Tibial artery (tissue), 4 donors: Measurements from ENCODE around the gene CACNA2D2.

ENCODE experiments used
- DNase-seq, 2 donors: peaks; one replicate each; pipeline ENCODE4 v3.0.0-alpha.2; 2019
- H3K27ac ChIP-seq, 2 donors: fragments of 200-600 bp; sonication (generic) in 1 of 2; 1 replicate in 1 of 2; 2 replicates in 1 of 2; pipeline ENCODE4 v1.5.1; 2018 to 2019; ENCODE audit warnings: mild to moderate bottlenecking in 1 of 2
- H3K27me3 ChIP-seq, 2 donors: fragments of 200-600 bp; sonication (generic) in 1 of 2; one replicate each; pipeline versions ENCODE4 v1.5.1 to v1.6.0; 2016 to 2019
- H3K36me3 ChIP-seq, 3 donors: fragments of 200-600 bp; sonication (generic) in 2 of 3; one replicate each; pipeline ENCODE4 v1.5.1; 2016 to 2019; ENCODE audit warnings: mild to moderate bottlenecking in 2 of 3
- H3K4me1 ChIP-seq, 4 donors: fragments of 200-600 bp; sonication (generic) in 2 of 4; 1 replicate in 3 of 4; 2 replicates in 1 of 4; pipeline ENCODE4 v1.5.1; 2016 to 2019
- H3K4me3 ChIP-seq, 2 donors: fragments of 200-600 bp; sonication (generic) in 1 of 2; 1 replicate in 1 of 2; 2 replicates in 1 of 2; pipeline ENCODE4 v1.5.1; 2018 to 2019; ENCODE audit warnings: mild to moderate bottlenecking in 2 of 2
- H3K9me3 ChIP-seq, 3 donors: fragments of 200-600 bp; sonication (generic) in 1 of 3; one replicate each; pipeline ENCODE4 v1.5.1; 2016 to 2019
- CTCF ChIP-seq, 2 experiments: fragments of 200-600 bp in 1 of 2; fragments of 450-650 bp in 1 of 2; IDR thresholded peaks; one replicate each; pipeline ENCODE4 v1.5.1; 2017 to 2019; ENCODE audit warnings: antibody characterized with exemption in 2 of 2, mild to moderate bottlenecking in 1 of 2, moderate library complexity in 1 of 2
- intact Hi-C: fragments of 100-400 bp; cut with DNase I; formaldehyde crosslinking; loops from one replicate; pipeline ENCODE4 v1.15.0; 2023; ENCODE audit warnings: low total_unique reads

Gene CACNA2D2

GRCh38 chr3:50323614-50324199 lies 179.7 kb downstream of the CACNA2D2 start:
- intact Hi-C loops, result no loop called here
- Histone ChIP-seq H3K9me3 (no peaks in the 10 kb centered on the region), H3K27me3 (no peaks in the 10 kb centered on the region), H3K4me1 (peaks cover 0 to 63% (median 40%) of the 10 kb centered on the region in 4 donors), H3K27ac (peak overlapping the region; percentile 26 to 33), H3K4me3 (no peak overlapping the region), H3K36me3 (peaks cover 7 to 26% (median 15%) of the 10 kb centered on the region in 3 donors)
- DNase-seq, result peak in 1 of 2 donors; percentile 79
- TF ChIP-seq CTCF (IDR thresholded peaks at IDR 0.05), result no peak

DNA sequence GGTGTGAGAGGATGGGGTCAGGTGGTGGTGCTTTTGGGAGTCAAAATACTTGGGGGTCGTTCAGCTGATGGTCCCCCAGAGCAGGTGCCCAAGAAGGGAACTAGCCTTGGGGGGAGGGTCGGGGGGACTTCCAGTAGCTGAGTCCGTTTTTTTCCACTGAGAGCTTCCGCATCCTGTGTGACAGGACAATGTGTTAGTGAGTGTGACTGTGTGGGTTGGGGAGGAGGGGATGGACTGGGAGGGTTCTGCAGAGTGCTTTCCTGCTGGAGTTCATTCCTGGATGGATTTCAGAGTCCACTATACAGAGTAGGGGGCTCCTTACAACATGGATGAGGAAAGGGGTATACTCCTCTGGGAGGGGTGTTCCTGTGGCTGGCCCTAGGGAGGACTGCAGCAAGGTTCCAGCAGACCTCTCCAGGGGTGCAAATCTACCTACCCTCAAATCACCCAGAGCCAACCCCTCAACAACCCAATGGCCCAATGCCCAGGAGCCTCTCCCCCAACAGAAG lies 180.3 kb downstream of the CACNA2D2 start:
- Histone ChIP-seq H3K4me3 (no peak overlapping the region), H3K27ac (peak overlapping the region; percentile 93), H3K36me3 (peaks cover 7 to 31% (median 18%) of the 10 kb centered on the region in 3 donors), H3K27me3 (no peaks in the 10 kb centered on the region), H3K4me1 (peaks cover 0 to 65% (median 40%) of the 10 kb centered on the region in 4 donors), H3K9me3 (no peaks in the 10 kb centered on the region)
- intact Hi-C loops, result no loop called here
- TF ChIP-seq CTCF (IDR thresholded peaks at IDR 0.05), result no peak
- peak in 1 of 2 donors; percentile 70 for DNase-seq

DNA sequence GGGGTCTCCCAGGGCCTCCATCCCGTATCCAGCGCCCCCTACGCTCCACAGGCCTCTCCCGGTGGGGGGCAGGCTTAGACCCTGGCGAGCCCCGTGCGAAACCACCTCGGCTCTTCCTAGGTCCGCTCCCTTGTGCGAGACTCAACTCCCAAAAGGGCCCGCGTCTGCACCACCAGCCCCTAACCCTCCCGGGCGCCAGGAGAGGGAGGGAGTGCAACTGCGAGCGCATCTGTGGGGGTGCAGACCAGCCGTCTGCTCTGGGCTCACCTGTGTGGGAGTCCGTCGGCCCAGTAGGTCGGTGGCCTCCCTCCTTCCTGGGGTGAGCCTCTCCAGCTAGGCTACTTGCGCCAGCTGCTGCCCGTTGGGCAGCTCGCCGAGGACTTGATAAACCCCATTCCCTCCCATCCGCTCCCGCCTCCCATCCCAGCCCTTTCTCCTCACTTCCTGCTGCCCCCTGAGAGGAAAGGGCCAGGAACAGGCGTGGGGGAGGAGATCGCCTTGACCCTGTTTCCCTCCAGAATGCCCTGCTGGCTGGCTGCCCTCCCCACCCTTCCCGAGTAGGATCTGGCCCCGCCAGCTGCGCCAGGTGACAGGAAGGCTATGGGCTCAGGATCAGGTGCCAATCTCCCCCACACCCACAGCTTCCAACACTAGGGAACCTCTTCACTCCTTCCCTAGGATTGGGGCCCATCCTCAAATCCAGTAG lies 180.9 kb downstream of the CACNA2D2 start, which contains the start of gene HYAL2:
TSS of gene HYAL2 (minus strand) at position 360 of the 706 bp plus-strand sequence. CDS start 2,256 bp downstream, outside the sequence.
- no peak for TF ChIP-seq CTCF (IDR thresholded peaks at IDR 0.05)
- peak in 1 of 2 donors; percentile 77 for DNase-seq
- intact Hi-C loops, result no loop called here
- Histone ChIP-seq H3K4me3 (peak within 1 kb of the TSS; percentile 70 to 89), H3K9me3 (no peaks in the 10 kb centered on the region), H3K27me3 (no peaks in the 10 kb centered on the region), H3K4me1 (peaks cover 0 to 68% (median 41%) of the 10 kb centered on the region in 4 donors), H3K27ac (peak within 1 kb of the TSS; percentile 93), H3K36me3 (peaks cover 7 to 36% (median 24%) of the 10 kb centered on the region in 3 donors)

GRCh38 chr3:50322115-50322385 lies 181.4 kb downstream of the CACNA2D2 start:
- DNase-seq, result no peak
- Histone ChIP-seq H3K27ac (peak overlapping the region; percentile 93), H3K4me3 (peak overlapping the region; percentile 70 to 89), H3K4me1 (peaks cover 0 to 68% (median 36%) of the 10 kb centered on the region in 4 donors), H3K27me3 (no peaks in the 10 kb centered on the region), H3K36me3 (peaks cover 7 to 36% (median 29%) of the 10 kb centered on the region in 3 donors), H3K9me3 (no peaks in the 10 kb centered on the region)
- intact Hi-C loops, result no loop called here
- no peak for TF ChIP-seq CTCF (IDR thresholded peaks at IDR 0.05)

DNA sequence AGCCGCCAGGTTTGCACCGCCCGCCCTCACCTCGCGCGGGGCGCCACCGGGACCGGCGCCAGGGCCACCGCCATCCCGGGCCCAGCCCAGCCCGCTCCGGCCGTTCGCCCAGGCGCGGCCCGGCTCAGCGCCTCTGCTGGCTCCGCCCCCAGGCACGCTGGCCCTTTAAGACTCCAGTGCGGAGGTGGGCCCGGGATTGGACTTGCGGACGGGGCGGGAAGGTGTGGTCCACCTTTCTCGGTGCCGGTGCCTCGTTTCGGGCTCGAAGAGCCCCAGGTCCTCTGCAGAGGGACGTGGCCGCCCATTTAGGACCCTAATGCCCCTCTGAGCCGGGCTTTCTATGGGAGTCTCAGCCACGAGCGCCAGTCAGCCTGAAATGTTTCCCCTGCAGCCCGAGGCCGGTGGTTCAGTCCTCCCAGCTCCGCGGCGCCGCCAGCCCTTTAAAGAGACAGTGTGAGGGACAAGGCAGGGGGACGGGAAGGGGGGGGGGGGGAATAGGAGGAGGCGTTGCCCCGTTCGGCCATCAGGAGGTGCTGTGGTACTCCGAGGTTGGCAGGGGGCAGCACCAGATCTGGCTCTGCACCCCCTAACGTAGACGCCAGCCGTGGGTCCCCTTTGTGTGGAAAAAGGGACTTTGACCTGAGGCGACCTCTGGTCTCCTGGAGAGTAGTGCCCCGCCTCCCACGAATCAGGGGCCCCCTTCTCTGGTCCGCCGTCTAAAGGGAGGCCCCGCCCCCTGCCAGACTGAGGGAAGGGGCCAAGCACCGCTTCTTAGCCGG lies 181.9 kb downstream of the CACNA2D2 start:
- DNase-seq, result peak; percentile 90 to 94
- intact Hi-C loops, result loop anchor here (2.0 kb wide), 1 partner anchor 21 kb away; no protein-coding TSS in a partner anchor
- Histone ChIP-seq H3K36me3 (peaks cover 7 to 33% (median 33%) of the 10 kb centered on the region in 3 donors), H3K9me3 (no peaks in the 10 kb centered on the region), H3K4me3 (peak overlapping the region; percentile 70 to 89), H3K4me1 (peaks cover 0 to 67% (median 31%) of the 10 kb centered on the region in 4 donors), H3K27ac (peak overlapping the region; percentile 93), H3K27me3 (no peaks in the 10 kb centered on the region)
- TF ChIP-seq CTCF (IDR thresholded peaks at IDR 0.05), result peak; percentile 38 to 44
